GM12864 (cell line): Measurements from ENCODE around the gene LINC00237.

Experiments
- DNase-seq: peaks from one replicate; pipeline ENCODE4 v3.0.0-alpha.2; 2011; ENCODE audit warnings: low read depth
- H3K4me3 ChIP-seq: 2 replicates; pipeline ENCODE4 v1.5.1; 2011; ENCODE audit warnings: mild to moderate bottlenecking, low read depth, low read length, control low read depth
- CTCF ChIP-seq: IDR thresholded peaks from 2 replicates; pipeline ENCODE4 v1.5.1; 2011; ENCODE audit warnings: low read depth, mild to moderate bottlenecking, moderate library complexity, low read length, control low read depth, inconsistent platforms; ENCODE audit errors: missing control alignments

LINC00237 gene

GRCh38 chr20:21087862-21088540 is 18.2 kb downstream of the LINC00237 start:
- no peak for TF ChIP-seq CTCF
- H3K4me3 ChIP-seq, result no peak overlapping the region
- DNase-seq, result no peak

- TF ChIP-seq CTCF, result no peak
- no peak for DNase-seq
- H3K4me3 ChIP-seq, result no peak overlapping the region
Measured at GRCh38 chr20:21083825-21084325, 22.3 kb downstream of the LINC00237 start.

GRCh38 chr20:21082584-21082983 is 23.6 kb downstream of the LINC00237 start:
- DNase-seq, result no peak
- H3K4me3 ChIP-seq, result no peak overlapping the region
- TF ChIP-seq CTCF, result no peak

- no peak for TF ChIP-seq CTCF
- DNase-seq, result no peak
- H3K4me3 ChIP-seq, result no peak overlapping the region
Measured at GRCh38 chr20:21077809-21078345, 28.3 kb downstream of the LINC00237 start.

- no peak for DNase-seq
- no peak for TF ChIP-seq CTCF
- H3K4me3 ChIP-seq, result no peak overlapping the region
Measured at GRCh38 chr20:21076073-21076472, 30.1 kb downstream of the LINC00237 start.

- no peak for DNase-seq
- H3K4me3 ChIP-seq, result no peak overlapping the region
- TF ChIP-seq CTCF, result no peak
Measured at GRCh38 chr20:21075471-21075870, 30.7 kb downstream of the LINC00237 start.
